ENCODE measurements around the gene LORICRIN.
A peak's percentile ranks its signal among the peaks of the same experiment; 100 is the strongest.

The LORICRIN gene

GRCh38 chr1:153251087-153251486 lies 8.4 kb upstream of the LORICRIN start:
- no peak for DNase-seq

GRCh38 chr1:153251562-153251961 lies 7.9 kb upstream of the LORICRIN start:
- DNase-seq: no peak

- no peak for DNase-seq
These were observed 7.5 kb upstream of the LORICRIN start for GRCh38 chr1:153251988-153252387.

- no peak for DNase-seq
These were observed 6.4 kb upstream of the LORICRIN start for GRCh38 chr1:153253076-153253475.

- DNase-seq: no peak
These were observed 5.8 kb upstream of the LORICRIN start for GRCh38 chr1:153253693-153254092.

- no peak for DNase-seq
These were observed 1.2 kb downstream of the LORICRIN start for GRCh38 chr1:153260585-153261280.

- peak; percentile 34 for DNase-seq
These were observed 2.0 kb downstream of the LORICRIN start for GRCh38 chr1:153261281-153262069.

- no peak for DNase-seq
These were observed 2.5 kb downstream of the LORICRIN start for GRCh38 chr1:153262070-153262366.

GRCh38 chr1:153262462-153263157 lies 3.1 kb downstream of the LORICRIN start:
- DNase-seq: no peak

- DNase-seq: no peak
These were observed 6.0 kb downstream of the LORICRIN start for GRCh38 chr1:153265457-153265856.

GRCh38 chr1:153271711-153272110 lies 12.2 kb downstream of the LORICRIN start:
- DNase-seq: no peak

GRCh38 chr1:153272186-153272585 lies 12.7 kb downstream of the LORICRIN start:
- DNase-seq: no peak

- DNase-seq: peak; percentile 14
These were observed 18.4 kb downstream of the LORICRIN start for GRCh38 chr1:153277852-153278251.

- peak; percentile 14 for DNase-seq
These were observed 29.3 kb downstream of the LORICRIN start for GRCh38 chr1:153288634-153289275.

- DNase-seq: no peak
These were observed 32.0 kb downstream of the LORICRIN start for GRCh38 chr1:153291514-153291913.

GRCh38 chr1:153292185-153292584 lies 32.7 kb downstream of the LORICRIN start:
- DNase-seq: no peak

- peak; percentile 36 for DNase-seq
These were observed 33.4 kb downstream of the LORICRIN start for GRCh38 chr1:153292740-153293479.

GRCh38 chr1:153293480-153293775 lies 33.9 kb downstream of the LORICRIN start:
- DNase-seq: no peak

- DNase-seq: no peak
These were observed 34.4 kb downstream of the LORICRIN start for GRCh38 chr1:153293851-153294250.

GRCh38 chr1:153302308-153302707 lies 42.8 kb downstream of the LORICRIN start:
- no peak for DNase-seq

- DNase-seq: no peak
These were observed 46.2 kb downstream of the LORICRIN start for GRCh38 chr1:153305682-153306081.

- no peak for DNase-seq
These were observed 47.1 kb downstream of the LORICRIN start for GRCh38 chr1:153306303-153307220.
